Measurements from ENCODE around the gene TRIM17. TPM values are rescaled to one million over a fixed set of nuclear protein-coding genes. Genes with fewer than 3 reads are reported as not detected.

TRIM17 gene
- total RNA-seq, 2 donors from 2014 or later, result 8.4 to 19.6 TPM

GRCh38 chr1:228464487-228464983 is 47.9 kb upstream of the TRIM17 start:
- Histone ChIP-seq H3K4me3 (ENCODE audit: low read length) (peak overlapping the region; percentile 78), H3K4me1 (ENCODE audit: control insufficient read depth, insufficient read depth, low read length) (no peaks in the 10 kb centered on the region), H3K27ac (ENCODE audit: low read depth, low read length) (peak overlapping the region; percentile 97), H3K9me3 (ENCODE audit: control insufficient read depth, low read length) (no peaks in the 10 kb centered on the region), H3K27me3 (ENCODE audit: control insufficient read depth, insufficient read depth, low read length, poor library complexity, severe bottlenecking) (peaks cover 64% of the 10 kb centered on the region), H3K9ac (ENCODE audit: extremely low read depth, low read length, poor library complexity, severe bottlenecking) (no peak overlapping the region), H3K36me3 (ENCODE audit: control insufficient read depth, insufficient read depth, low read length) (no peaks in the 10 kb centered on the region)
- H3K4me1 Mint-ChIP-seq, result peaks cover 4% of the 10 kb centered on the region
- H3K27ac Mint-ChIP-seq, result no peak overlapping the region
- H3K9me3 Mint-ChIP-seq, result no peaks in the 10 kb centered on the region
- peaks cover 93% of the 10 kb centered on the region for H3K27me3 Mint-ChIP-seq (ENCODE audit: insufficient read depth)
- peak overlapping the region; percentile 50 for H3K4me3 Mint-ChIP-seq
- H3K36me3 Mint-ChIP-seq (ENCODE audit: low read depth), result no peaks in the 10 kb centered on the region
- 25 to 35% methylated on average over 22 to 33 of the region's 33 CpGs for WGBS, 2 experiments (ENCODE audit: insufficient coverage in 1 of 2, insufficient read length in 1 of 2)
- no peak for TF ChIP-seq CTCF (conservative IDR thresholded peaks at IDR 0.05)
- peak; percentile 95 for DNase-seq

GRCh38 chr1:228463559-228464455 is 47.1 kb upstream of the TRIM17 start:
- TF ChIP-seq CTCF (conservative IDR thresholded peaks at IDR 0.05), result peak; percentile 58
- no peaks in the 10 kb centered on the region for H3K9me3 Mint-ChIP-seq
- H3K27me3 ChIP-seq (ENCODE audit: control insufficient read depth, insufficient read depth, low read length, poor library complexity, severe bottlenecking), result peaks cover 64% of the 10 kb centered on the region
- no peaks in the 10 kb centered on the region for H3K4me1 ChIP-seq (ENCODE audit: control insufficient read depth, insufficient read depth, low read length)
- 17 to 27% methylated on average over 18 to 53 of the region's 56 CpGs for WGBS, 2 experiments (ENCODE audit: insufficient coverage in 1 of 2, insufficient read length in 1 of 2)
- H3K4me3 Mint-ChIP-seq, result peak overlapping the region; percentile 50
- no peaks in the 10 kb centered on the region for H3K36me3 ChIP-seq (ENCODE audit: control insufficient read depth, insufficient read depth, low read length)
- peak overlapping the region; percentile 78 for H3K4me3 ChIP-seq (ENCODE audit: low read length)
- no peaks in the 10 kb centered on the region for H3K9me3 ChIP-seq (ENCODE audit: control insufficient read depth, low read length)
- no peak overlapping the region for H3K27ac ChIP-seq (ENCODE audit: low read depth, low read length)
- peak; percentile 87 for DNase-seq
- no peak overlapping the region for H3K9ac ChIP-seq (ENCODE audit: extremely low read depth, low read length, poor library complexity, severe bottlenecking)
- H3K4me1 Mint-ChIP-seq, result peaks cover 4% of the 10 kb centered on the region
- H3K27me3 Mint-ChIP-seq (ENCODE audit: insufficient read depth), result peaks cover 95% of the 10 kb centered on the region
- H3K27ac Mint-ChIP-seq, result no peak overlapping the region
- no peaks in the 10 kb centered on the region for H3K36me3 Mint-ChIP-seq (ENCODE audit: low read depth)

- H3K27ac ChIP-seq (ENCODE audit: low read depth, low read length), result no peak overlapping the region
- peaks cover 59% of the 10 kb centered on the region for H3K27me3 ChIP-seq (ENCODE audit: control insufficient read depth, insufficient read depth, low read length, poor library complexity, severe bottlenecking)
- H3K27me3 Mint-ChIP-seq (ENCODE audit: insufficient read depth), result peaks cover 95% of the 10 kb centered on the region
- no peak overlapping the region for H3K9ac ChIP-seq (ENCODE audit: extremely low read depth, low read length, poor library complexity, severe bottlenecking)
- TF ChIP-seq CTCF (conservative IDR thresholded peaks at IDR 0.05), result no peak
- no peaks in the 10 kb centered on the region for H3K36me3 ChIP-seq (ENCODE audit: control insufficient read depth, insufficient read depth, low read length)
- peaks cover 7% of the 10 kb centered on the region for H3K4me1 Mint-ChIP-seq
- DNase-seq, result no peak
- no peaks in the 10 kb centered on the region for H3K9me3 ChIP-seq (ENCODE audit: control insufficient read depth, low read length)
- H3K4me1 ChIP-seq (ENCODE audit: control insufficient read depth, insufficient read depth, low read length), result no peaks in the 10 kb centered on the region
- peak overlapping the region; percentile 78 for H3K4me3 ChIP-seq (ENCODE audit: low read length)
- no peak overlapping the region for H3K27ac Mint-ChIP-seq
- H3K4me3 Mint-ChIP-seq, result peak overlapping the region; percentile 50
- 70 to 74% methylated on average over 2 to 6 of the region's 7 CpGs for WGBS, 2 experiments (ENCODE audit: insufficient coverage in 1 of 2, insufficient read length in 1 of 2)
- H3K36me3 Mint-ChIP-seq (ENCODE audit: low read depth), result no peaks in the 10 kb centered on the region
- H3K9me3 Mint-ChIP-seq, result no peaks in the 10 kb centered on the region
Observed at GRCh38 chr1:228463009-228463558, 46.4 kb upstream of the TRIM17 start.
